HL-60 (cell line): ENCODE results near the gene RPL35A.
"Not testable (repeated sequence)": the region's sequence is repeated elsewhere in the genome, so short reads cannot be mapped to it uniquely, and the experiment has no call there.

Experiments
- DNase-seq, 2 experiments: peaks; one replicate each; pipeline ENCODE4 v3.0.0-alpha.2; 2010 to 2020; ENCODE audit warnings: low read depth in 1 of 2, low spot score in 1 of 2
- H3K27ac ChIP-seq: fragments of 250-450 bp; sonication (Bioruptor Pico); replicated peaks from 2 replicates; pipeline ENCODE4 v1.5.1; 2020; ENCODE audit warnings: mild to moderate bottlenecking, moderate library complexity
- H3K27me3 ChIP-seq: fragments of 250-450 bp; sonication (Bioruptor Pico); 2 replicates; pipeline ENCODE4 v1.5.1; 2021; ENCODE audit warnings: mild to moderate bottlenecking, moderate library complexity; ENCODE audit not compliant: insufficient read depth, poor library complexity, severe bottlenecking
- H3K4me3 ChIP-seq: replicated peaks from 2 replicates; pipeline ENCODE4 v1.5.1; 2011; ENCODE audit warnings: mild to moderate bottlenecking, control low read depth, low read length; ENCODE audit not compliant: insufficient read depth
- CTCF ChIP-seq: IDR thresholded peaks from one replicate; pipeline ENCODE4 v1.5.1; 2011; ENCODE audit warnings: low read length, control low read depth, inconsistent platforms; ENCODE audit not compliant: insufficient read depth
- GABPA ChIP-seq: IDR thresholded peaks from 2 replicates; pipeline ENCODE4 v1.6.1; 2012; ENCODE audit warnings: low read depth
- POLR2AphosphoS5 ChIP-seq: IDR thresholded peaks from 2 replicates; pipeline ENCODE4 v1.6.1; 2012; ENCODE audit warnings: low read depth
- REST ChIP-seq: IDR thresholded peaks from 2 replicates; pipeline ENCODE4 v1.6.1; 2012; ENCODE audit warnings: low read depth; ENCODE audit not compliant: insufficient replicate concordance
- SPI1 ChIP-seq: IDR thresholded peaks from 2 replicates; pipeline ENCODE4 v1.6.1; 2012; ENCODE audit warnings: low read depth, mild to moderate bottlenecking, borderline replicate concordance

The RPL35A gene

GRCh38 chr3:197912741-197913476 lies 37.1 kb upstream of the RPL35A start:
- H3K27me3 ChIP-seq = no peaks in the 10 kb centered on the region
- no peak for DNase-seq
- no peak overlapping the region for H3K27ac ChIP-seq
- TF ChIP-seq POLR2AphosphoS5 = no peak
- no peak for TF ChIP-seq SPI1
- TF ChIP-seq REST = no peak
- no peak for TF ChIP-seq GABPA
- TF ChIP-seq CTCF = no peak
- H3K4me3 ChIP-seq = no peak overlapping the region

- H3K4me3 ChIP-seq = no peak overlapping the region
- H3K27ac ChIP-seq = no peak overlapping the region
- H3K27me3 ChIP-seq = no peaks in the 10 kb centered on the region
- TF ChIP-seq REST (no peak), POLR2AphosphoS5 (no peak), CTCF (no peak), SPI1 (no peak), GABPA (no peak)
- no peak for DNase-seq
Observed at GRCh38 chr3:197913641-197914380, 36.2 kb upstream of the RPL35A start.

- not testable (repeated sequence) for DNase-seq, H3K4me3 ChIP-seq, H3K27me3 ChIP-seq
Observed at GRCh38 chr3:197921429-197922275, 28.3 kb upstream of the RPL35A start.

GRCh38 chr3:197926418-197926817 lies 23.6 kb upstream of the RPL35A start:
- no peak overlapping the region for H3K4me3 ChIP-seq
- H3K27me3 ChIP-seq = no peaks in the 10 kb centered on the region
- H3K27ac ChIP-seq = no peak overlapping the region
- TF ChIP-seq CTCF (no peak), SPI1 (no peak), GABPA (no peak), REST (no peak), POLR2AphosphoS5 (no peak)
- no peak for DNase-seq

More at GRCh38 chr3:197921429-197922275, 28.3 kb upstream of the RPL35A start:
- H3K27ac ChIP-seq = not testable (repeated sequence)

GRCh38 chr3:197927578-197927977 lies 22.4 kb upstream of the RPL35A start:
- H3K27me3 ChIP-seq, H3K4me3 ChIP-seq, H3K27ac ChIP-seq, DNase-seq: not testable (repeated sequence)
